ENCODE results near the gene MUS81.

Gene MUS81

GRCh38 chr11:65850217-65851082 lies 9.8 kb upstream of the MUS81 start:
- TF ChIP-seq, protein P1, sequence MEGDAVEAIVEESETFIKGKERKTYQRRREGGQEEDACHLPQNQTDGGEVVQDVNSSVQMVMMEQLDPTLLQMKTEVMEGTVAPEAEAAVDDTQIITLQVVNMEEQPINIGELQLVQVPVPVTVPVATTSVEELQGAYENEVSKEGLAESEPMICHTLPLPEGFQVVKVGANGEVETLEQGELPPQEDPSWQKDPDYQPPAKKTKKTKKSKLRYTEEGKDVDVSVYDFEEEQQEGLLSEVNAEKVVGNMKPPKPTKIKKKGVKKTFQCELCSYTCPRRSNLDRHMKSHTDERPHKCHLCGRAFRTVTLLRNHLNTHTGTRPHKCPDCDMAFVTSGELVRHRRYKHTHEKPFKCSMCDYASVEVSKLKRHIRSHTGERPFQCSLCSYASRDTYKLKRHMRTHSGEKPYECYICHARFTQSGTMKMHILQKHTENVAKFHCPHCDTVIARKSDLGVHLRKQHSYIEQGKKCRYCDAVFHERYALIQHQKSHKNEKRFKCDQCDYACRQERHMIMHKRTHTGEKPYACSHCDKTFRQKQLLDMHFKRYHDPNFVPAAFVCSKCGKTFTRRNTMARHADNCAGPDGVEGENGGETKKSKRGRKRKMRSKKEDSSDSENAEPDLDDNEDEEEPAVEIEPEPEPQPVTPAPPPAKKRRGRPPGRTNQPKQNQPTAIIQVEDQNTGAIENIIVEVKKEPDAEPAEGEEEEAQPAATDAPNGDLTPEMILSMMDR (IDR thresholded peaks at IDR 0.05; ENCODE audit: extremely low read depth, missing control alignments): no peak
- DNase-seq (ENCODE audit: low spot score): no peak

DNA sequence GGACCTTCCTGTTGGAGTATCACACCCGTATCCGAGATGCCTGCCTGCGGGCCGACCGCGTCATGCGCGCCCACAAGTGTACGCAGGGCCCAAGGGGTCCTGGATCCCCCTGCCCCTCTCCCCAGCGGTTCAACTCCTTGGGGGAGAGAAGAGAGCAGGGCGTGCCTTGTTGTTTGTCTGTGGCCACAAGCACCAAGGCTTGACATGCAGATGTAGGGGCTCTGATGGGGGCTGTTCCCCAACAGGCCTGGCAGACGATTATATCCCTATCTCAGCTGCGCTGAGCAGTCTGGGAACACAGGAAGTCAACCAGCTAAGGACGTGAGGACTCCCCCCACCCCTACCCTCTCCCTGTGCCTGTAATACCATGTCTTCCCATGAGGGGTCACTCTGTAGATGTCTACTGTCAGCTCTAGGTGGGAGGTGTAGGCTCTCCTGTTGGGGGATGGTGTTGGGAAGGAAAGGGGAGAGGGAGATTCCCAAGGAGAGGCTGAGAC lies 9.1 kb upstream of the MUS81 start:
- TF ChIP-seq, protein P1 (IDR thresholded peaks at IDR 0.05; ENCODE audit: extremely low read depth, missing control alignments): no peak
- no peak for DNase-seq (ENCODE audit: low spot score)

GRCh38 chr11:65851811-65852507 lies 8.3 kb upstream of the MUS81 start:
- no peak for DNase-seq (ENCODE audit: low spot score)
- TF ChIP-seq, protein P1 (IDR thresholded peaks at IDR 0.05; ENCODE audit: extremely low read depth, missing control alignments): no peak

GRCh38 chr11:65852508-65853245 lies 7.6 kb upstream of the MUS81 start:
- DNase-seq (ENCODE audit: low spot score): no peak
- TF ChIP-seq, protein P1 (IDR thresholded peaks at IDR 0.05; ENCODE audit: extremely low read depth, missing control alignments): no peak

DNA sequence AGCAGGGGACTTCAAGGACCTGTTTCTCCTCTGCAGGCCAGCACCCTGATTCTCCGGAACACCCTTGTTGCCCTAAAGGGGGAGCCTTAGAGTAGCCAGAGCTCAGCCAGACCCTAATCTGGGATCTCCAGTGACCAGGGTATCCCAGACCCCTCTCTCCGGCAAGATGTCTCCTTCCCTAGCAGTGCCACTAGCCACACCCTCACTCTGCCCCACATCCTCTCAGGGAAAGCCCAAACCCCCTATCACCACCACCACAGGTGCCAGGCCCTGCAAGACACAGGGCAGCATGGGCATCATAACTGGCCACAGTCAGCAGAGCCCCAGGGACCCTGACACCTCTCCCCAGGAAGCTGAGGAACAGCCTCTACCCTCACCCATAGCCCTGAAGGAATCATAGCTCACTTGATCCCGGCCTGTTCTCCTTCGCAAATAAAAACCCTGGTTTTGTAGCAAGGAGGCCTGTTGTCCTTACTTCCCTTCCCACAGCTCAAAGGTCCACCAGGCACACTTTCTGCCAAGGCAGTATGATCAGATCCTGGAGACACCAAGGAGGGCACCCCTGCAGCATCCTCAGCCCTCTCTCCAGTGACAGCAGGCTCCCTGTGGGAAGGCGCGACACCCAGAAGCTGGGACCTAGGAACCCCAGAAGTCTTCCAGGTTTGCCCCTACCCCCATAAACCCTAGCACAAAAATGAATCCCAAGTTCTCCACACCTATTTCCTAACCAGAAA lies 6.8 kb upstream of the MUS81 start:
- TF ChIP-seq, protein P1 (IDR thresholded peaks at IDR 0.05; ENCODE audit: extremely low read depth, missing control alignments): no peak
- no peak for DNase-seq (ENCODE audit: low spot score)

DNA sequence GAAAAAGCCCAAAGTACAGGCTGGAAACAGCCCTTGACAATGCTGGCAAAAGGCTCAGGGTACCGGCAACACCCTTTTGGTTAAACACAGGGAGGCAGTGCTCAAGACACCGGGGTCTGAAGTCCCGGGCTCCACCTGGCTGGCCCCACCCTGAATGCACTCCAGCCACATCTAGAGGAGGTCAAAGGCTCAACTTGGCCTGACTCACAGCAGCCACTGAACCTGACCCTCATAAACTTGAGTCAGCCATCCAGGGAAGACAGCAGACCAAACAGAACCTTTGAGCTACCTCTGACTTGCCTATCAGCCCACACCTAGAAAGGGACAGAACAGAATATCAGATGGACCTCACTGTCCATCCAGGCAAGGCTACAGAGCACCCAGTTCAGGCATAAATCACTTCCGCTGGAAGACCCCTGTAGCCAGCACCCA lies 6.1 kb upstream of the MUS81 start:
- DNase-seq (ENCODE audit: low spot score): no peak
- TF ChIP-seq, protein P1 (IDR thresholded peaks at IDR 0.05; ENCODE audit: extremely low read depth, missing control alignments): no peak

All from GM20000 (cell line).